Natural killer cell (primary cell): ENCODE results near the gene ENTR1. TPM values are rescaled to one million over a fixed set of nuclear protein-coding genes. Genes with fewer than 3 reads are reported as not detected.

Experiments used
- ATAC-seq, 3 donors: fragments of 150-1000 bp in 2 of 3; fragments of 200-7000 bp in 1 of 3; cut with Tn5 transposase; 1 replicate in 1 of 3; 2 replicates in 2 of 3; pipeline ENCODE4 v1.10.0; 2021; ENCODE audit warnings: mild to moderate bottlenecking in 2 of 3, moderate library complexity in 2 of 3
- DNase-seq, 2 donors: peaks; one replicate each; pipeline versions ENCODE4 v3.0.0 to v3.0.0-alpha.2; 2013 to 2021; ENCODE audit warnings: mixed read lengths in 1 of 2
- H3K27ac ChIP-seq: one replicate; pipeline ENCODE4 v1.5.1; 2013; ENCODE audit warnings: mild to moderate bottlenecking, low read length
- H3K27me3 ChIP-seq: one replicate; pipeline ENCODE4 v1.6.1; 2013; ENCODE audit warnings: low read length; ENCODE audit not compliant: control insufficient read depth, insufficient read depth
- H3K36me3 ChIP-seq: one replicate; pipeline ENCODE4 v1.6.1; 2013; ENCODE audit warnings: low read length; ENCODE audit not compliant: control insufficient read depth, insufficient read depth
- H3K4me1 ChIP-seq: one replicate; pipeline ENCODE4 v1.6.1; 2013; ENCODE audit warnings: low read length; ENCODE audit not compliant: control insufficient read depth, insufficient read depth
- H3K4me3 ChIP-seq: one replicate; pipeline ENCODE4 v1.5.1; 2013; ENCODE audit warnings: low read length
- H3K9me3 ChIP-seq: one replicate; pipeline ENCODE4 v1.6.1; 2013; ENCODE audit warnings: low read length; ENCODE audit not compliant: control insufficient read depth, insufficient read depth
- H3K27ac Mint-ChIP-seq, 2 donors: one replicate each; pipeline ENCODE4 v1.8.0; 2022; ENCODE audit warnings: mild to moderate bottlenecking in 2 of 2, mixed read lengths in 2 of 2, moderate library complexity in 1 of 2
- H3K27me3 Mint-ChIP-seq, 2 donors: one replicate each; pipeline ENCODE4 v1.8.0; 2022; ENCODE audit warnings: low read depth in 2 of 2, mixed read lengths in 2 of 2
- H3K36me3 Mint-ChIP-seq: one replicate; pipeline ENCODE4 v1.8.0; 2022; ENCODE audit warnings: mixed read lengths
- H3K4me1 Mint-ChIP-seq, 2 donors: one replicate each; pipeline ENCODE4 v1.8.0; 2022; ENCODE audit warnings: mixed read lengths in 2 of 2
- H3K4me3 Mint-ChIP-seq: one replicate; pipeline ENCODE4 v1.8.0; 2022; ENCODE audit warnings: mild to moderate bottlenecking, moderate library complexity, mixed read lengths
- H3K9me3 Mint-ChIP-seq, 2 donors: one replicate each; pipeline ENCODE4 v1.8.0; 2022; ENCODE audit warnings: mixed read lengths in 2 of 2
- WGBS: methylation state at CpG from one replicate; pipeline ENCODE4 v1.1.7; 2013; ENCODE audit warnings: missing lambda C conversion rate; ENCODE audit not compliant: insufficient coverage; 5-methylcytosine and 5-hydroxymethylcytosine counted together
- intact Hi-C: fragments of 100-400 bp; cut with micrococcal nuclease; formaldehyde crosslinking; loops from one replicate; pipeline ENCODE4 v1.14.2; 2022
- total RNA-seq, 4 donors: library from RNA; stranded (reverse); fragments of 120-200 nt in 1 of 4; gene quantifications; one replicate each; pipeline versions ENCODE4 v1.2.3 to v1.2.4, GENCODE V29; 2013 to 2022
- TF ChIP-seq, protein P1 (sequence below): fragments of 200-600 bp; IDR thresholded peaks from one replicate; pipeline ENCODE4 v1.8.0; 2022; ENCODE audit warnings: antibody characterized with exemption

The ENTR1 gene
- total RNA-seq, 3 donors from 2014 or later (not counting 1 experiment from before 2014, with no cell fraction given) = 38.7 to 62.3 (median 41.6) TPM

DNA sequence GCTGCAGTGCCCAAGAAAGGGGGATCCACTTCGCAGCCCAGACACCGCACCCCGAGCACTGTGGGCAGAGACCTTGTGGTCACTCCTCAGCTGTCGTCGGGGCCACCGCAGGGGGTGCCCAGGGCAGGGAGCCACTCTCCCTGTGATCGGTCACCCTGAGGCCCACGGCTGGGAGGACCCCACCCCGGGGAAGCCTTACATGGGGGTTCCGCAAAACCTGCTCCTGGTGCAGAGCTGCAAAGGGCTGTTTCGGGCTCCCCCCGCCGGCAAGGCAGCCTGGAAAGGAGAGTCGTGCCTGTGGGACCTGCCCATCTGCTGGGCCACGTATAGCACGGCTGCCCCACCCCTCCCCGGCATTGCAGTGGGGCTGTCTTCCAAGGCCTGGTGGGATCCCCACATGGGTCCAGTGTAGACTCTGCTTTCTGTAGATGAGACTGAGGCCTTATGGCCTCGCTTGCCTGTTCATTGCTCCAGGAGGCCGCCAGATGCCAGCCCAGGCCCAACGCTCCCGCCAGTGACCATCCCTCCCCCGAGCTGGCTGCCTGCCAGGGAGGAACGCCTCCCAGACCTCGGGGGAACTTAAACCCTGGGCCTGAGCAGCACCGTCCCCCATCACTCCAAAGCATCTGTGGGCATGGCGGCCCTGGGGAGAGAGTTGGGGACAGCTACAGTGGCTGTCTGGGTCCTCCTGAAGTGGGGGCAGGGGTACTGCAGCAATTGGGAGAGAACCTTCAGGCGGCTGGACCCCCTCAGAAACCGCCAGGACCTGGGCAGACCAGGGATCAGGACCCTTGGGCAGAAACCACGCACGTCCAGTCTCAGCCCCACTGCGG is 45.3 kb downstream of the ENTR1 start:
- DNase-seq (no peak), ATAC-seq (no peak)
- Mint-ChIP-seq H3K4me3 (no peak overlapping the region), H3K27ac (no peak overlapping the region), H3K9me3 (no peaks in the 10 kb centered on the region), H3K36me3 (no peaks in the 10 kb centered on the region), H3K27me3 (no peaks in the 10 kb centered on the region), H3K4me1 (peaks cover 0 to 5% of the 10 kb centered on the region in 2 donors)
- H3K36me3 ChIP-seq = peaks cover 2% of the 10 kb centered on the region
- TF ChIP-seq, protein P1, sequence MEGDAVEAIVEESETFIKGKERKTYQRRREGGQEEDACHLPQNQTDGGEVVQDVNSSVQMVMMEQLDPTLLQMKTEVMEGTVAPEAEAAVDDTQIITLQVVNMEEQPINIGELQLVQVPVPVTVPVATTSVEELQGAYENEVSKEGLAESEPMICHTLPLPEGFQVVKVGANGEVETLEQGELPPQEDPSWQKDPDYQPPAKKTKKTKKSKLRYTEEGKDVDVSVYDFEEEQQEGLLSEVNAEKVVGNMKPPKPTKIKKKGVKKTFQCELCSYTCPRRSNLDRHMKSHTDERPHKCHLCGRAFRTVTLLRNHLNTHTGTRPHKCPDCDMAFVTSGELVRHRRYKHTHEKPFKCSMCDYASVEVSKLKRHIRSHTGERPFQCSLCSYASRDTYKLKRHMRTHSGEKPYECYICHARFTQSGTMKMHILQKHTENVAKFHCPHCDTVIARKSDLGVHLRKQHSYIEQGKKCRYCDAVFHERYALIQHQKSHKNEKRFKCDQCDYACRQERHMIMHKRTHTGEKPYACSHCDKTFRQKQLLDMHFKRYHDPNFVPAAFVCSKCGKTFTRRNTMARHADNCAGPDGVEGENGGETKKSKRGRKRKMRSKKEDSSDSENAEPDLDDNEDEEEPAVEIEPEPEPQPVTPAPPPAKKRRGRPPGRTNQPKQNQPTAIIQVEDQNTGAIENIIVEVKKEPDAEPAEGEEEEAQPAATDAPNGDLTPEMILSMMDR = no peak
- no peaks in the 10 kb centered on the region for H3K27me3 ChIP-seq
- peaks cover 29% of the 10 kb centered on the region for H3K4me1 ChIP-seq
- H3K4me3 ChIP-seq = no peak overlapping the region
- H3K9me3 ChIP-seq = no peaks in the 10 kb centered on the region
- WGBS = 89% methylated on average over 31 of the region's 31 CpGs
- intact Hi-C loops = loop anchor here (10.0 kb wide), 1 partner anchor 50 kb away; no protein-coding TSS in a partner anchor
- H3K27ac ChIP-seq = no peak overlapping the region

DNA sequence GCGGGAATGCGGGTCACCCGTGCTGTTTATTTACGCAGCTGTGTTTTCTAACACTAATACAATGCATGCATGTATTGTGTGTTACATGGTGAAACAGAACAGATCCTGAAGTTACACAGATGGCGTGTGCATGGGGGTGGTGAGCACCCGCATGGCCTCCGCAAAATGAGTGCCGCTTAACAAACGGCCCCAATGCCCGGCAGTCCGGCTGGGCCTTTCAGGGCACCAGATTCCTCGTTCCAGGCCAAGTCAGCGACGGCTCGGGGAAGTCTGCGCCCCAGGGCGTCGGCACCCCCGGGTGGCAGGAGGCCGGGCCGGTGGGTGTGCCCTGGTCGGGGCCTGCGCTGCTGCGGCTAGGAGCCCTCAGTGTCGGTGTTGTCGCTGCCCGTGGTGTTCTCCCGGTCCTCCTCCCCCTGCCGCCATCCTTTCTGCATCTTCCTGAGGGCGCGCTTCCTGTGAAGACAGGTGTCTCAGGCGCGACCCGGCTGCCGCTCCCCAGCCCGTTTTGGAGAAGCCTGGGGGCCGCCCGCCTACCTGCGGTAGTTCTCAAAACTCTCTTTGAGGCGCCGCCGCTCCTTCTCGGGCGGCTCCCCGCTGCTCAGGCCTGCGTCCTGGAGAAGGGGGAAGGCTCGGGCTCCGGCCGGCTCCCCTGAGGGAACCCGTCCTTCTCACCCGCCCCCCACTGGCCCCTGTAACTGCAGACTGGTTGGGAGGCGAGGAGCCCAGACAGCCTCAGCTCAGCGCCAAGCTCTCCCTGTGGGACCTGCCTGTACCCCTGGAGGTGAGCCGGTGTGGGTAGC is 46.3 kb downstream of the ENTR1 start:
- peaks cover 29% of the 10 kb centered on the region for H3K4me1 ChIP-seq
- peak in 1 of 3 donors; percentile 0 for ATAC-seq

DNA sequence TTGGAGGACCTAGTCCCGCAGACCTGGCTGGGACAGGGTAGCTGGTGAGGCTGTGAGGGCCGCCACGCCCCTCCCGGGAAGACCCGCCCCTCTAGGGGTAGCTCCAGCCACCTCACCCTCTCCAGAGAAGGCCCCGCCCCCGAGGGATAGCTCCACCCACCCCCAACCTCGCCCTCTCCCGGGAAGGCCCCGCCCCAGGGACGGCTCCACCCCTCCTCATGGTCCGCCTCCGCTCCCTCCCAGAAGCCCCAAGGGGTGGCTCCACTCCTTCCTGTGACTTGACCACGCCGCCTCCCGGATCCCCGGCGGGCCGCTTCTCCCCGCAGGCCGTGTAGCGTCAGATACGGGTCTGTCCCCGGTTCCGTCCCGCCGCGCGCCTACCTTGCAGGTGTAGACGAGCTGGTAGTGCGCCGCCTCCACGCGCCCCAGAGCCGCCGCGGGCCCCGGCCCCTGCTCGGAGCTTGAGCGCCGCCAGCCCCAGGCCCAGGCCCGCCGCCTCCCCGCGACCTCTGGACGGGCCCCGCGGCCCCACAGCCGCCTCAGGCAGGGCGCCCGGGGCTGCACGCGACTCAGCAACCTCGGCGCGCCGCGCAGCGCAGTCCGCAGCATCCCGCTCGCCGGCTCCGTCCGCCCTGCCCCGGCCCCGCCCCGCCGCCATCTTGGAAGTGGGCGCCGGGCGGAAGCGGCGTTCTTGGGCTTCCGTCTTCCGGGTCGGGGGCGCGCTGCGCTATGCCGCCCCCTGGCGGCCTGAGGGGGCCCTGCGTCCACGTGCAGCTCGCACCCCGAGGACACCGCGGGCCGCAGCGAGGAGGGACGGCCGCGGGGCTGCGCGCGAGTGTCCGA is 47.1 kb downstream of the ENTR1 start, which contains the start of gene DNLZ:
Gene DNLZ (minus strand): TSS at position 639 of the 843 bp plus-strand sequence. CDS start 30 bp downstream, at position 609.
- under 1% methylated on average over 97 of the region's 97 CpGs for WGBS
- Histone ChIP-seq H3K36me3 (peaks cover 2% of the 10 kb centered on the region), H3K4me1 (peaks cover 29% of the 10 kb centered on the region), H3K27ac (peak within 1 kb of the TSS; percentile 60), H3K27me3 (no peaks in the 10 kb centered on the region), H3K9me3 (no peaks in the 10 kb centered on the region), H3K4me3 (peak within 1 kb of the TSS; percentile 78)
- DNase-seq = peak; percentile 85 to 94
- H3K4me1 Mint-ChIP-seq = peaks cover 0 to 5% of the 10 kb centered on the region in 2 donors
- H3K4me3 Mint-ChIP-seq = peak within 1 kb of the TSS; percentile 84
- H3K27me3 Mint-ChIP-seq = no peaks in the 10 kb centered on the region
- ATAC-seq = peak; percentile 83 to 94 (median 85)
- intact Hi-C loops = loop anchor here (10.0 kb wide), 1 partner anchor 49 kb away; no protein-coding TSS in a partner anchor
- TF ChIP-seq, protein P1 = peak; percentile 97
- no peaks in the 10 kb centered on the region for H3K9me3 Mint-ChIP-seq
- H3K27ac Mint-ChIP-seq = peak within 1 kb of the TSS; percentile 48 to 66
- H3K36me3 Mint-ChIP-seq = no peaks in the 10 kb centered on the region

More for the DNA sequence above, 46.3 kb downstream of the ENTR1 start:
- Histone ChIP-seq H3K4me3 (no peak overlapping the region), H3K36me3 (peaks cover 2% of the 10 kb centered on the region), H3K27ac (no peak overlapping the region), H3K9me3 (no peaks in the 10 kb centered on the region), H3K27me3 (no peaks in the 10 kb centered on the region)
- H3K4me3 Mint-ChIP-seq = peak overlapping the region; percentile 65
- 50% methylated on average over 54 of the region's 54 CpGs for WGBS
- DNase-seq = no peak
- intact Hi-C loops = loop anchor here (10.0 kb wide), 1 partner anchor 49 kb away; no protein-coding TSS in a partner anchor
- H3K36me3 Mint-ChIP-seq = no peaks in the 10 kb centered on the region
- H3K4me1 Mint-ChIP-seq = peaks cover 0 to 5% of the 10 kb centered on the region in 2 donors
- H3K9me3 Mint-ChIP-seq = no peaks in the 10 kb centered on the region
- TF ChIP-seq, protein P1 = peak; percentile 65
- no peaks in the 10 kb centered on the region for H3K27me3 Mint-ChIP-seq
- no peak overlapping the region for H3K27ac Mint-ChIP-seq
